ENCODE data around the gene ADAT2. TPM values are rescaled to one million over a fixed set of nuclear protein-coding genes. Genes with fewer than 3 reads are reported as not detected.

The ADAT2 gene
- total and polyA plus RNA-seq, 2 of the 8 experiments (the other 6 are each of a cell fraction or from before 2014, with no cell fraction given): 4.3 to 11.8 TPM

- no peaks in the 10 kb centered on the region for H3K9me3 ChIP-seq (ENCODE audit: insufficient read depth in 2 of 2, low read depth in 1 of 2, low read length in 1 of 2)
- no peak overlapping the region for H4K91ac ChIP-seq (replicated peaks; ENCODE audit: insufficient read length, low read length)
- H3K4ac ChIP-seq (replicated peaks; ENCODE audit: insufficient read length, low read depth, low read length): no peak overlapping the region
- H2BK120ac ChIP-seq (replicated peaks; ENCODE audit: low read depth, low read length): no peak overlapping the region
- no peak overlapping the region for H3K18ac ChIP-seq (ENCODE audit: extremely low read depth, low read length)
- TF ChIP-seq SUZ12 (IDR thresholded peaks at IDR 0.05; ENCODE audit: low read length): no peak
- no peak for TF ChIP-seq SRF (IDR thresholded peaks at IDR 0.05; ENCODE audit: low read depth, low read length)
- no peak for TF ChIP-seq USF2 (IDR thresholded peaks at IDR 0.05; ENCODE audit: low read length)
- no peak for TF ChIP-seq RBBP5 (IDR thresholded peaks at IDR 0.05; ENCODE audit: borderline replicate concordance, low read depth, low read length)
- TF ChIP-seq CEBPB (IDR thresholded peaks at IDR 0.05; ENCODE audit: low read depth, low read length): no peak
- DNase-seq (ENCODE audit: low read depth in 1 of 2, low spot score in 2 of 2) (no peak), FAIRE-seq (no peak)
- H3K79me2 ChIP-seq (ENCODE audit: control insufficient read depth in 1 of 2, insufficient read depth in 2 of 2, low read length in 2 of 2): no peaks in the 10 kb centered on the region
- no peak overlapping the region for H2BK12ac ChIP-seq (ENCODE audit: low read depth, low read length)
- no peak overlapping the region for H3K9ac ChIP-seq (replicated peaks in 1 of 4; ENCODE audit: extremely low read depth in 1 of 4, low read depth in 3 of 4, low read length in 3 of 4)
- no peak overlapping the region for H2BK5ac ChIP-seq (ENCODE audit: low read depth, low read length)
- H2AFZ ChIP-seq (ENCODE audit: low read length): no peak overlapping the region
- no peak overlapping the region for H2BK20ac ChIP-seq (ENCODE audit: low read length)
- H3K27me3 ChIP-seq (replicated peaks in 1 of 4; ENCODE audit: control insufficient read depth in 3 of 4, extremely low read depth in 1 of 4, insufficient read depth in 3 of 4, low read length in 3 of 4): no peaks in the 10 kb centered on the region
- H4K8ac ChIP-seq (ENCODE audit: extremely low read depth, insufficient read depth, low read length): no peak overlapping the region
- no peak overlapping the region for H2BK15ac ChIP-seq (ENCODE audit: low read length)
- H3K23ac ChIP-seq (ENCODE audit: insufficient read length): no peak overlapping the region
- no peak overlapping the region for H3K14ac ChIP-seq (ENCODE audit: insufficient read length)
- WGBS, 2 experiments (ENCODE audit: extremely low coverage in 1 of 2, insufficient coverage in 1 of 2, insufficient read length in 1 of 2, insufficient replicate concordance in 2 of 2, low coverage in 1 of 2, low lambda C conversion rate in 2 of 2, missing lambda C conversion rate in 1 of 2): 92% methylated on average over 3 of the region's 3 CpGs; no CpG with 5 or more reads in 1 of the 2 experiments
- H3K4me3 ChIP-seq (ENCODE audit: extremely low read depth in 1 of 4, insufficient read depth in 2 of 4, low read depth in 3 of 4, low read length in 4 of 4): no peak overlapping the region
- no peaks in the 10 kb centered on the region for H4K20me1 ChIP-seq (replicated peaks in 1 of 2; ENCODE audit: control insufficient read depth in 1 of 2, insufficient read depth in 2 of 2, low read length in 2 of 2)
- H3K36me3 ChIP-seq (ENCODE audit: control insufficient read depth in 2 of 4, insufficient read depth in 4 of 4, low read length in 3 of 4): no peaks in the 10 kb centered on the region; a peak in 1 of 8 replicates
- H3K23me2 ChIP-seq (ENCODE audit: low read depth, low read length): no peaks in the 10 kb centered on the region
- ChIA-PET CTCF (ENCODE audit: partially characterized antibody) (no interaction called here), POLR2A (ENCODE audit: partially characterized antibody) (no interaction called here)
- no peaks in the 10 kb centered on the region for H3K79me1 ChIP-seq (ENCODE audit: low read depth, low read length)
- no peak overlapping the region for H3K4me2 ChIP-seq (ENCODE audit: insufficient read depth in 1 of 2, low read depth in 2 of 2, low read length in 2 of 2)
- H4K5ac ChIP-seq (ENCODE audit: insufficient read length, low read depth, low read length): no peak overlapping the region
- H3K4me1 ChIP-seq (replicated peaks in 1 of 4; ENCODE audit: control insufficient read depth in 3 of 4, insufficient read depth in 4 of 4, low read length in 3 of 4): no peaks in the 10 kb centered on the region
- H3K27ac ChIP-seq (ENCODE audit: low read depth, low read length): no peak overlapping the region
- no peak overlapping the region for H2AK5ac ChIP-seq (ENCODE audit: low read depth, low read length)
- H3K56ac ChIP-seq (replicated peaks; ENCODE audit: insufficient read length, low read depth, low read length): no peak overlapping the region
These were observed 28.1 kb upstream of the ADAT2 start for GRCh38 chr6:143478479-143479062.
